Smooth muscle cell (in vitro differentiated cells): Measurements from ENCODE around the gene INSRR. TPM values are rescaled to one million over a fixed set of nuclear protein-coding genes. Genes with fewer than 3 reads are reported as not detected.

Experiments used
- DNase-seq: peaks from one replicate; lab custom pipeline; 2025; ENCODE audit not compliant: unreplicated experiment; lab: John Stamatoyannopoulos, UW
- H2AFZ ChIP-seq: fragments of 200-600 bp; sonication (generic); 2 replicates; pipeline ENCODE4 v1.6.0; 2016; ENCODE audit warnings: antibody characterized with exemption, low read depth, mild to moderate bottlenecking
- H3F3A ChIP-seq: fragments of 200-600 bp; sonication (generic); 2 replicates; pipeline ENCODE4 v1.6.0; 2017; ENCODE audit warnings: antibody characterized with exemption, low read depth
- H3K27ac ChIP-seq: fragments of 200-600 bp; sonication (generic); 2 replicates; pipeline ENCODE4 v1.5.1; 2016; ENCODE audit warnings: low read depth, mild to moderate bottlenecking
- H3K27me3 ChIP-seq: fragments of 200-600 bp; sonication (generic); 2 replicates; pipeline ENCODE4 v1.6.1; 2016; ENCODE audit warnings: low read depth, mild to moderate bottlenecking
- H3K36me3 ChIP-seq: fragments of 200-600 bp; sonication (generic); 2 replicates; pipeline ENCODE4 v1.5.1; 2016; ENCODE audit warnings: low read depth
- H3K4me1 ChIP-seq: fragments of 200-600 bp; sonication (generic); 2 replicates; pipeline ENCODE4 v1.5.1; 2016; ENCODE audit warnings: low read depth
- H3K4me2 ChIP-seq: fragments of 200-600 bp; sonication (generic); 2 replicates; pipeline ENCODE4 v1.6.0; 2016; ENCODE audit warnings: mild to moderate bottlenecking
- H3K4me3 ChIP-seq: fragments of 200-600 bp; sonication (generic); 2 replicates; pipeline ENCODE4 v1.5.1; 2016; ENCODE audit warnings: mild to moderate bottlenecking
- H3K79me2 ChIP-seq: fragments of 200-600 bp; sonication (generic); 2 replicates; pipeline ENCODE4 v1.6.0; 2016; ENCODE audit warnings: low read depth, mild to moderate bottlenecking
- H3K9ac ChIP-seq: fragments of 200-600 bp; sonication (generic); 2 replicates; pipeline ENCODE4 v1.6.0; 2016; ENCODE audit warnings: low read depth
- H3K9me3 ChIP-seq: fragments of 200-600 bp; sonication (generic); replicated peaks from 2 replicates; pipeline ENCODE4 v1.5.1; 2016; ENCODE audit warnings: low read depth
- H4K20me1 ChIP-seq: fragments of 200-600 bp; sonication (generic); 2 replicates; pipeline ENCODE4 v1.6.0; 2016; ENCODE audit warnings: low read depth
- CTCF ChIP-seq: fragments of 200-600 bp; sonication (generic); IDR thresholded peaks from 2 replicates; pipeline ENCODE4 v1.5.1; 2017; ENCODE audit warnings: borderline replicate concordance, mild to moderate bottlenecking, antibody characterized with exemption; ENCODE audit not compliant: insufficient read depth, poor library complexity, severe bottlenecking
- WGBS: methylation state at CpG from one replicate; pipeline ENCODE4 v1.1.7; 2016; ENCODE audit warnings: low lambda C conversion rate; 5-methylcytosine and 5-hydroxymethylcytosine counted together
- polyA plus RNA-seq: library from polyadenylated mRNA; unstranded; fragments of >200 nt; fragmentation: Nextera tagmentation; extraction: Ambion mirVana; gene quantifications from 2 replicates; pipeline ENCODE4 v1.2.1, GENCODE V29; 2016
- total RNA-seq: library from RNA; depleted of rRNA; stranded (reverse); fragments of >200 nt; gene quantifications from 2 replicates; pipeline ENCODE4 v1.2.3, GENCODE V29; 2014

Gene INSRR
- total and polyA plus RNA-seq, 2 experiments from 2014 or later, result 0.36 to 0.45 TPM

DNA sequence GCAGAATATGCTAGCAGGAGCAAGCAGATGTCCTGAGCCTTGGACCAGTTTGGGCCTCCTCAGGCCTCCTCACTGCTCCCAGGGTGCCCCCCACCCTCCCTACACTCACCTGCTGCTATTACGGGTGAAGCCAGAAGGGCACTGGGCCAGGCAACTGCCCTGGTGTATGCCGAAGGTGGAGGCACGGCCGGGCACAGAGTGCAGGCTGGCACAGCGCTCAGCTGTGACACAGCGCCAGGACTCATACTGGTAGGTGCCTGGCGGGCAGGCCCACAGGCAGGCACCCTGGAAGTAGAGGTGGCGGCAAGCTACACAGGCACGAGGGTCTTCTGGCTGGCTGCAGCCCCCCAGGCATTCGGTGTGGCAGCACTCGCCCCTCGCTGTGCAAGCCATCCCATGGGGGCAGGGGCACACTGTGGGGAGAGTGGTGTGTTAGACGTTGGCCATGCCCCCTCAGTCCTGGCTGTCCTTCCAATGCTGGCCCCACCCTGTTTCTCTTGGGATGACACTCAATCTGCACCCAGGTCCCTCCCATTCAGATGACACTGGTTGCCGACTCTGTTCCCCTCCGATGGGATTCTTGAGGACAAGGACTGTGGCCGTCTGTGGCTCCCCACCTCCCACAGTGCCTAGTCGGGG lies 7.0 kb downstream of the INSRR start:
- Histone ChIP-seq H3K9me3 (no peaks in the 10 kb centered on the region), H3K4me1 (peaks cover 10% of the 10 kb centered on the region), H4K20me1 (no peaks in the 10 kb centered on the region), H3K9ac (no peak overlapping the region), H3K36me3 (no peaks in the 10 kb centered on the region), H3F3A (no peaks in the 10 kb centered on the region), H3K27me3 (peaks cover 26% of the 10 kb centered on the region), H3K27ac (no peak overlapping the region), H3K4me3 (no peak overlapping the region), H3K4me2 (no peak overlapping the region), H3K79me2 (no peaks in the 10 kb centered on the region), H2AFZ (no peak overlapping the region)
- TF ChIP-seq CTCF, result no peak
- WGBS, result 93% methylated on average over 17 of the region's 17 CpGs
- no peak for DNase-seq

DNA sequence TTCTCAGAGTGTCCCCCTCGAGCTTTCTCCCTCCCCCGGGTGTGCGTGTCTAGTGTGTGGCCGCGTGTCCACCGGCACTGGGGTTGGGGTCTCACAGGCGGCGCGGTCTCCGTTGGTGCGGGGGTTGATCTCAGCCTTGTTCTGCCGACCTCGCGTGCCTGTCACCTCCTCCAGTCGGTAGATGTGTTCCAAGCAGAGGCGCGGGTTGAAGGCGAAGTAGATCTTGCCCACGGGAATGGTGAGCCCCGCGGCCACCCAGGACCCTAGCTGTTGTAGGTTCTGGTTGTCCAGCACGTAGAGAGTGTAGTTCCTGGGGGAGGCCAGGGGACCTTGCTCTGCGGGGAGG lies 9.8 kb downstream of the INSRR start:
- H3K27me3 ChIP-seq, result peaks cover 54% of the 10 kb centered on the region
- WGBS, result 28% methylated on average over 23 of the region's 23 CpGs
- H3K27ac ChIP-seq, result no peak overlapping the region
- H3K36me3 ChIP-seq, result no peaks in the 10 kb centered on the region
- no peak overlapping the region for H3K9ac ChIP-seq
- H3K79me2 ChIP-seq, result no peaks in the 10 kb centered on the region
- no peaks in the 10 kb centered on the region for H3F3A ChIP-seq
- no peaks in the 10 kb centered on the region for H3K9me3 ChIP-seq
- no peaks in the 10 kb centered on the region for H4K20me1 ChIP-seq
- no peak overlapping the region for H2AFZ ChIP-seq
- no peak for DNase-seq
- TF ChIP-seq CTCF, result no peak
- H3K4me3 ChIP-seq, result no peak overlapping the region
- peaks cover 15% of the 10 kb centered on the region for H3K4me1 ChIP-seq
- H3K4me2 ChIP-seq, result peak overlapping the region; percentile 78

- no peaks in the 10 kb centered on the region for H3K36me3 ChIP-seq
- no peaks in the 10 kb centered on the region for H3K79me2 ChIP-seq
- H3K27me3 ChIP-seq, result peaks cover 59% of the 10 kb centered on the region
- H3K9ac ChIP-seq, result no peak overlapping the region
- no peak overlapping the region for H2AFZ ChIP-seq
- H3K4me2 ChIP-seq, result peak overlapping the region; percentile 78
- H3F3A ChIP-seq, result no peaks in the 10 kb centered on the region
- H3K27ac ChIP-seq, result no peak overlapping the region
- no peak overlapping the region for H3K4me3 ChIP-seq
- H3K9me3 ChIP-seq, result no peaks in the 10 kb centered on the region
- no peak for TF ChIP-seq CTCF
- no peak for DNase-seq
- H4K20me1 ChIP-seq, result no peaks in the 10 kb centered on the region
- WGBS, result 9% methylated on average over 33 of the region's 36 CpGs
- H3K4me1 ChIP-seq, result peaks cover 15% of the 10 kb centered on the region
Observed at GRCh38 chr1:156848461-156849150, 10.3 kb downstream of the INSRR start.
